Hepatocyte (in vitro differentiated cells): Measurements from ENCODE around the gene CES3.

ENCODE experiments used
- CTCF ChIP-seq: fragments of 200-600 bp; sonication (generic); IDR thresholded peaks from 2 replicates; pipeline ENCODE4 v1.5.1; 2016; ENCODE audit warnings: antibody characterized with exemption, mild to moderate bottlenecking; ENCODE audit not compliant: poor library complexity
- EZH2 ChIP-seq: fragments of 200-600 bp; sonication (generic); IDR thresholded peaks from 2 replicates; pipeline ENCODE4 v1.6.1; 2016; ENCODE audit warnings: antibody characterized with exemption, mild to moderate bottlenecking, borderline replicate concordance

GRCh38 chr16:66926961-66927436 lies 34.1 kb upstream of the CES3 start:
- TF ChIP-seq CTCF (no peak), EZH2 (no peak)
